HUES48 (cell line): ENCODE data around the gene KRT6C.
"Not testable (repeated sequence)": the region's sequence is repeated elsewhere in the genome, so short reads cannot be mapped to it uniquely, and the experiment has no call there.

Source experiments
- H3K27ac ChIP-seq: one replicate; pipeline ENCODE4 v1.7.0; 2013; ENCODE audit warnings: low read depth, low read length, inconsistent platforms
- H3K27me3 ChIP-seq: 2 replicates; pipeline ENCODE4 v1.6.1; 2013; ENCODE audit warnings: mild to moderate bottlenecking, low read length; ENCODE audit not compliant: control insufficient read depth, insufficient read depth
- H3K36me3 ChIP-seq: 2 replicates; pipeline ENCODE4 v1.6.1; 2013; ENCODE audit warnings: low read length; ENCODE audit not compliant: control insufficient read depth, insufficient read depth
- H3K4me1 ChIP-seq: 2 replicates; pipeline ENCODE4 v1.6.1; 2013; ENCODE audit warnings: mild to moderate bottlenecking, low read length; ENCODE audit not compliant: control insufficient read depth, insufficient read depth
- H3K4me3 ChIP-seq: 2 replicates; pipeline ENCODE4 v1.5.1; 2013; ENCODE audit warnings: mild to moderate bottlenecking, low read depth, low read length
- H3K9ac ChIP-seq: 2 replicates; pipeline ENCODE4 v1.6.1; 2013; ENCODE audit warnings: mild to moderate bottlenecking, low read depth, low read length, moderate library complexity
- H3K9me3 ChIP-seq: 2 replicates; pipeline ENCODE4 v1.6.1; 2013; ENCODE audit warnings: low read length; ENCODE audit not compliant: control insufficient read depth, insufficient read depth

The KRT6C gene

DNA sequence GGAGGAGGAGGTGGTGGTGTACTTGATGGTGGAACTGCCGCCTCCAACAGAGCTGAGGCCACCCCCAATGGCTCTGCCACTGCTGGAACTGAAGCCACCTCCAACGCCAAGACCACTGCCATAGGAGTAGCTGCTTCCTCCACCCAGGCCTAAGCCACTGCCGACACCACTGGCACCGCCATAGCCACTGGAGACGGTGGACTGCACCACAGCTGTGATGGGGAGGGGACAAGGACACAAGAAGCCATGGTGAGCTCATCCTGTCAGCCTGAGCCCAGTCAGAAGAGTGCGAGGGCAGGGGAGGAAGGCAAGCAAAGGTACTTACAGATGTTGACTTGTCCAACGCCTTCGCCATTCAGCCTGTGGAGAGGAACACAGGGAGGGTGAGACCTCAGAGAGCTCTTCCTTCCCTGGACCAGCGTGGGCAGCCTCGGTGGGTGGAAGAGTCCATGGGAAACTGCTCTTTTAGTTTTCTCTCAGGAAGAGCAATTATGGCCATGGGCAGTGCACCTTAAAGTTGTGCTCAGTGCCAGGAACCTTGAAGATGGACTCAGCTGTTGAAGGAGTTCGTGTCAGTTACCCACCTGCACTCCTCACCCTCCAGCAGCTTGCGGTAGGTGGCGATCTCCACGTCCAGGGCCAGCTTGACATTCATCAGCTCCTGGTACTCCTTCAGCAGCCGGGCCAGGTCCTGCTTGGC lies 14.3 kb upstream of the KRT6C start:
- H3K4me3 ChIP-seq, H3K27ac ChIP-seq, H3K36me3 ChIP-seq, H3K9me3 ChIP-seq, H3K4me1 ChIP-seq, H3K9ac ChIP-seq, H3K27me3 ChIP-seq: not testable (repeated sequence)

DNA sequence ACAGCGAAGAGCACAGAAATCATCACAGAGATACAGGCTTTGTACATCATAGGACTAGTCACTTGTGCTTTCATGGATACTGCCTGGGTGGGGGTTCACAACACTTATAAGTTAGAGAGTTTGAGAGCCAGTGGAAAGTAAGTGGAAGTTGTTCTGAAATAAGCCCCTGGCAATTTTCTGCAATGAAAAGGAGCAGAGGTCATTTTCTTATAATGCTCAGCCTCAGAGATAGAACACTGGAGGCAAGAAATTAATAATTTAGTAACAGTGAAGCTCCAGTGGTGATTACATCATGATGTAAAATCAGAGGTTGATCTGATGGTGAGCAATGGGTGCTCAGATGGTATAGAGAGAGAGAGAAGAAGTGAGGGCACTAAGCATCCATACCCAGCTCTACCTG lies 13.6 kb upstream of the KRT6C start:
- Histone ChIP-seq H3K36me3 (no peaks in the 10 kb centered on the region), H3K27me3 (no peaks in the 10 kb centered on the region), H3K4me1 (no peaks in the 10 kb centered on the region), H3K9ac (no peak overlapping the region), H3K9me3 (0 out of 2 replicates have a peak, but pooled peaks cover 5% of the 10 kb centered on the region), H3K4me3 (no peak overlapping the region), H3K27ac (no peak overlapping the region)

DNA sequence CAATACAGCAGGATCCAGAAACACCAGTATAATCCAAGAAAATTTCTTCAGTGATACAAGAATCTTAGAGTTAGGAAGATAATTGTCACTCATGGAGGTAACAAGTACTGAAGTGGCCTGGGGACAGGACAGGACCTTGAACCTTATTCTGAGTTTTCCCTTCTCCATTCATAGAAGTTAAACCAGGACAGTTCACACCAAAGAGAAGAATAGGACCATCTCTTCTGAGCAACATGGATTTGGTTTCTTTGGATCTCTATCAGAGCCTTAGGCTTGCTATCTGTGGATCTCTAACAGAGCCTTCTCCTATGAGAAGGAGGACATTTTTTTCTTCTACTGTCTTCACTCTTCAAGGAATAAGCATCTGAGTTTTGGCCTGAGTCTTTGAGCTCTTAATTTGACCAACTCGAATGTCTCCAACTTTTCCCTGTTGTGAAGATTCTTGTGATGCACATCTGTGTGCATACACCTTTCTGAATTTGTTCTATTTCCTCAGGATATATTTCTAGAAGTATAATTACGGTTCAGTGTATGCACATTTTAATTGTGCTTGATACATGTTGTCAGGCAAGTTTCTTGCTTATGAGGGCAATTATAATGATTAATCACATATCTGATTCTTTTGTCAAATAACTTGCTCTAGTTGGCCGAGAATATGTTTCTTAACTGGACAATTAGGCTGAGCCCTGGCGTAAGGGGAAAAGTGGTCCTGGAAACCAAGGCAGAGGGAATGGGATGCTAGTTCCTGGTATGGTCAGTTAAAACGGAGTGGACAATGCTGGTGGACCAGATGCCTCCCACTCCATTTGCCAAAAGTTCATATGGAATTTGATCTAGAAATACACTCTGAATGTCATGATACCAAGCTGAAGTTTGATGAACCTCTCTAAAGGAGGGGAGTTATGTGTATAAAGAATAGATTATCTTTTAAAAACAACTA lies 12.8 kb upstream of the KRT6C start:
- Histone ChIP-seq H3K36me3 (no peaks in the 10 kb centered on the region), H3K27me3 (no peaks in the 10 kb centered on the region), H3K4me3 (no peak overlapping the region), H3K4me1 (no peaks in the 10 kb centered on the region), H3K9ac (no peak overlapping the region), H3K9me3 (0 out of 2 replicates have a peak, but pooled peaks cover 5% of the 10 kb centered on the region), H3K27ac (no peak overlapping the region)

- no peaks in the 10 kb centered on the region for H3K36me3 ChIP-seq
- no peak overlapping the region for H3K4me3 ChIP-seq
- no peaks in the 10 kb centered on the region for H3K4me1 ChIP-seq
- no peak overlapping the region for H3K9ac ChIP-seq
- no peak overlapping the region for H3K27ac ChIP-seq
- H3K9me3 ChIP-seq, result peaks cover 15% of the 10 kb centered on the region; the same call in 1 of the 2 replicates
- H3K27me3 ChIP-seq, result no peaks in the 10 kb centered on the region
Observed at GRCh38 chr12:52480073-52480472, 6.5 kb upstream of the KRT6C start.

DNA sequence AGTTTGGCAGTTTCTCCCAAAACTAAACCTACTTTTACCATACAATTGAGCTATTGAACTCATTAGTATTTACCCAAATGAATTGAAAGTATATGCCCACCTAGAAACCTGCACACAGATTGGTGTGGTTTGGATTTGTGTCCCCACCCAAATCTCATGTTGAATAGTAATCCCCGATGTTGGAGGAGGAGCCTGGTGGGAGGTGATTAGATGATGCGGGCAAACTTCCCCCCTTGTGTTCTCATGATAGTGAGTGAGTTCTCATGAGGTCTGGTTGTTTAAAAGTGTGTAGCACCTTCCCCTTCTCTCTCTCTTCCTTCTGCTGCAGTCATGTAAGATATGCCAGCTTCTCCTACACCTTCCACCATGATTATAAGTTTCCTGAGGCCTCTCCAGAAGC lies 4.0 kb upstream of the KRT6C start:
- Histone ChIP-seq H3K9ac (no peak overlapping the region), H3K4me3 (no peak overlapping the region)

DNA sequence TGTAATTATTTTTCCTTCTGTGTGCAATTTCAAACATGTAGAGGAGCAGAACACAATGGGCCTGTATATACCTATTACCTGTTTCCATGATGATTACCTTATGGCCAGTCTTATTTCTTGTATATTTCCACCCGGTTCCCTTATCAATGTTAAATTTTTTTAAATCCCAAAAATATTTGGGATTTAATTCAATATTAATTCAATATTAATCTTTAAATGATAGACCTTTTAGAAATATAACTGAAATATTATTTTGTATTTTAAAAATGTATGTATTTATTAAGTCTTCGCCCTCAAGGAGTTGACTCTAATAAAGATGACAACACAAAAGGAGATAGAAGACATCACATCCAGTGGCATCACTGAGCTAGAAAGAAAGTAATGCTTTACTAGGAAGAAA lies 607 bp upstream of the KRT6C start:
- H3K27me3 ChIP-seq, result no peaks in the 10 kb centered on the region
- no peak overlapping the region for H3K27ac ChIP-seq
- peaks cover 16% of the 10 kb centered on the region; the same call in 1 of the 2 replicates for H3K9me3 ChIP-seq
- no peak overlapping the region for H3K9ac ChIP-seq
- H3K4me1 ChIP-seq, result no peaks in the 10 kb centered on the region
- no peak overlapping the region for H3K4me3 ChIP-seq
- H3K36me3 ChIP-seq, result no peaks in the 10 kb centered on the region

More for the DNA sequence above, 4.0 kb upstream of the KRT6C start:
- Histone ChIP-seq H3K36me3 (no peaks in the 10 kb centered on the region), H3K4me1 (no peaks in the 10 kb centered on the region), H3K27me3 (no peaks in the 10 kb centered on the region), H3K27ac (no peak overlapping the region), H3K9me3 (peaks cover 14% of the 10 kb centered on the region; the same call in 1 of the 2 replicates)

DNA sequence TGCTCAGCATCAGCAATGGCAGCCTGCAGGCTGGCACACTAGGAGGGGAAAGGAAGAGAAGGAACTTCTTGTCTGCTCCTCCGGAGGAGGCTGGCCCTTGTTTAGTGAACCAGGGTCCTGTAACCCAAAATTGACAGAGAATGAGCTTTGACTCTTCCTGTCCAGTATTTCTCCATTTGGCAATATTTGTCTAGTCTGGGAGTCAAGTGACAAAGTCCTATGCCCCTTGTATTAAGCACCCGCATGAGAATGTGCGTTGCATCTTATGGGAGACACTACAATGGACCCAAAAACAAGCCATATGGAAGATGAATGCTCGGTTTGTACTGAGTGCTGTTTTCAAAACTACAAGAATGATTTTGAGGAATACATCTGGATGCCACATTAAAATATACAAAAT lies 3.8 kb downstream of the KRT6C start:
- 0 out of 2 replicates have a peak, but pooled peaks cover 3% of the 10 kb centered on the region for H3K9me3 ChIP-seq
- H3K27ac ChIP-seq, result no peak overlapping the region
- no peaks in the 10 kb centered on the region for H3K36me3 ChIP-seq
- no peak overlapping the region for H3K4me3 ChIP-seq
- H3K27me3 ChIP-seq, result no peaks in the 10 kb centered on the region
- H3K9ac ChIP-seq, result no peak overlapping the region
- H3K4me1 ChIP-seq, result no peaks in the 10 kb centered on the region

GRCh38 chr12:52464897-52465296 lies 8.7 kb downstream of the KRT6C start:
- Histone ChIP-seq H3K27ac (no peak overlapping the region), H3K4me1 (no peaks in the 10 kb centered on the region), H3K27me3 (no peaks in the 10 kb centered on the region), H3K36me3 (no peaks in the 10 kb centered on the region), H3K4me3 (no peak overlapping the region), H3K9ac (no peak overlapping the region), H3K9me3 (no peaks in the 10 kb centered on the region)

DNA sequence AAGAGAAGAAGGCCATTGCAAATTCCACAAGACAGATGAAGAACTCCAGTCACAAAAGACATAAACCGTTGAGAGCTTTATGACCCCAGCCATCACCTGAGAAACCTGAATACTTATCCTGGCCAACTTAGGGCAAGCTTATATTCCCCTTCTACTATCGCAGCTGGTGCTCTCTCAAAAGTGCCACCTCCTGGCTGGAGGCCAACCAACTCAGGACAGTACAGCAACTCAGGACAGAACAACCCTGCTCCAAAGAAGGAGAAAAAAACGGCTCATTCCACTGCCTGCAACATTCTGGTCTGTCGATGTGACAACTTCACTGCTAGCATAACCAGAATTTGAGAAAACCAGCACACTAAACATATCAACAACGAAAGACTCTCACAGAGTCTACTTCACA lies 11.9 kb downstream of the KRT6C start:
- H3K4me3 ChIP-seq, result no peak overlapping the region
- H3K36me3 ChIP-seq, result no peaks in the 10 kb centered on the region
- no peaks in the 10 kb centered on the region for H3K9me3 ChIP-seq
- H3K27ac ChIP-seq, result no peak overlapping the region
- no peaks in the 10 kb centered on the region for H3K4me1 ChIP-seq
- no peak overlapping the region for H3K9ac ChIP-seq
- no peaks in the 10 kb centered on the region for H3K27me3 ChIP-seq

- no peak overlapping the region for H3K9ac ChIP-seq
- H3K4me1 ChIP-seq, result peaks cover 8% of the 10 kb centered on the region
- no peaks in the 10 kb centered on the region for H3K27me3 ChIP-seq
- no peaks in the 10 kb centered on the region for H3K36me3 ChIP-seq
- H3K27ac ChIP-seq, result no peak overlapping the region
- H3K4me3 ChIP-seq, result no peak overlapping the region
- no peaks in the 10 kb centered on the region for H3K9me3 ChIP-seq
Observed at GRCh38 chr12:52458861-52459260, 14.7 kb downstream of the KRT6C start.

DNA sequence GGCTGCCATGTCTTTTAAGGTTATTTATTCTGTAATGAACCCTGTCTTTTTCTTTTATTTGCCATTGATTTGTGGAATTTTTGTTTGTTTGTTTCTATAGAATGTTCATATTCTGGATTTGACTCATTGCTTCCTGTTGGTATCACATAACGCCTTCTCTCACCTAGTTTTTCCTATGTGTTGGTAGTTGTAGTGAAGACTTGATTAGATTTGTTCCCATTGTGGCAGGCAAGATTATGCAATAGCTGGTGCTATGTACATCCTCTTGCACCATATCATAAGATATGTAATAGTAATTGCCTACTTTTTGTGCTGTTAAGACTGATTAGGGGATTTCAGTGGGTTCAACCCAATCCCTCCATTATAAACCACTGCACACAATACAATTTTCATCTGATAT lies 17.8 kb downstream of the KRT6C start:
- H3K4me1 ChIP-seq, result peaks cover 8% of the 10 kb centered on the region
- no peaks in the 10 kb centered on the region for H3K27me3 ChIP-seq
- no peaks in the 10 kb centered on the region for H3K9me3 ChIP-seq
- H3K36me3 ChIP-seq, result no peaks in the 10 kb centered on the region
- no peak overlapping the region for H3K4me3 ChIP-seq
- no peak overlapping the region for H3K9ac ChIP-seq
- no peak overlapping the region for H3K27ac ChIP-seq
